Astrocyte (in vitro differentiated cells and primary cell): Measurements from ENCODE around the gene ZNF22. TPM values are rescaled to one million over a fixed set of nuclear protein-coding genes. Genes with fewer than 3 reads are reported as not detected.
A peak's percentile ranks its signal among the peaks of the same experiment; 100 is the strongest.

Experiments
- DNase-seq: peaks from one replicate; pipeline ENCODE4 v3.0.0-alpha.2; 2010; ENCODE audit warnings: low read depth
- FAIRE-seq: peaks from 2 replicates; lab custom pipeline; 2011; peaks lifted over from hg19 to GRCh38; lab: Jason Lieb, UNC
- H2AFZ ChIP-seq: 2 replicates; pipeline ENCODE4 v1.6.0; 2012; ENCODE audit warnings: low read depth, low read length, inconsistent platforms
- H3K27ac ChIP-seq: 2 replicates; pipeline ENCODE4 v1.5.1; 2011; ENCODE audit warnings: low read depth, low read length, inconsistent platforms
- H3K27me3 ChIP-seq: 2 replicates; pipeline ENCODE4 v1.6.0; 2011; ENCODE audit warnings: low read length, inconsistent platforms; ENCODE audit not compliant: insufficient read depth
- H3K36me3 ChIP-seq: 2 replicates; pipeline ENCODE4 v1.5.1; 2011; ENCODE audit warnings: low read length, inconsistent platforms; ENCODE audit not compliant: insufficient read depth
- H3K4me1 ChIP-seq: 2 replicates; pipeline ENCODE4 v1.5.1; 2011; ENCODE audit warnings: low read length, inconsistent platforms; ENCODE audit not compliant: insufficient read depth
- H3K4me2 ChIP-seq: 2 replicates; pipeline ENCODE4 v1.6.0; 2012; ENCODE audit warnings: low read length, inconsistent platforms
- H3K4me3 ChIP-seq: 2 replicates; pipeline ENCODE4 v1.5.1; 2011; ENCODE audit warnings: low read depth, mild to moderate bottlenecking, low read length, inconsistent platforms; ENCODE audit not compliant: insufficient read depth
- H3K79me2 ChIP-seq: 2 replicates; pipeline ENCODE4 v1.6.0; 2012; ENCODE audit warnings: mild to moderate bottlenecking, low read length, inconsistent platforms; ENCODE audit not compliant: insufficient read depth
- H3K9ac ChIP-seq: 2 replicates; pipeline ENCODE4 v1.6.0; 2012; ENCODE audit warnings: mild to moderate bottlenecking, low read length, inconsistent platforms
- H3K9me3 ChIP-seq: 2 replicates; pipeline ENCODE4 v1.5.1; 2012; ENCODE audit warnings: low read depth, mild to moderate bottlenecking, low read length, inconsistent platforms; ENCODE audit not compliant: insufficient read depth
- H4K20me1 ChIP-seq: 2 replicates; pipeline ENCODE4 v1.6.0; 2012; ENCODE audit warnings: low read length, inconsistent platforms; ENCODE audit not compliant: insufficient read depth
- H3K27ac Mint-ChIP-seq: one replicate; pipeline ENCODE4 v1.8.0; 2021; ENCODE audit warnings: mild to moderate bottlenecking, mixed read lengths; ENCODE audit not compliant: unreplicated experiment
- H3K27me3 Mint-ChIP-seq: one replicate; pipeline ENCODE4 v1.8.0; 2021; ENCODE audit warnings: low read depth, mixed read lengths; ENCODE audit not compliant: unreplicated experiment
- H3K36me3 Mint-ChIP-seq: one replicate; pipeline ENCODE4 v1.8.0; 2021; ENCODE audit warnings: low read depth, mixed read lengths; ENCODE audit not compliant: unreplicated experiment
- H3K4me1 Mint-ChIP-seq: one replicate; pipeline ENCODE4 v1.8.0; 2021; ENCODE audit warnings: low read depth, mixed read lengths; ENCODE audit not compliant: unreplicated experiment
- H3K4me3 Mint-ChIP-seq: one replicate; pipeline ENCODE4 v1.8.0; 2021; ENCODE audit warnings: mild to moderate bottlenecking, moderate library complexity, mixed read lengths; ENCODE audit not compliant: unreplicated experiment
- H3K9me3 Mint-ChIP-seq: one replicate; pipeline ENCODE4 v1.8.0; 2021; ENCODE audit warnings: mild to moderate bottlenecking, mixed read lengths; ENCODE audit not compliant: unreplicated experiment
- CTCF ChIP-seq: IDR thresholded peaks from 2 replicates; pipeline ENCODE4 v1.5.1; 2011; ENCODE audit warnings: low read depth, mild to moderate bottlenecking, inconsistent platforms, low read length, moderate library complexity; ENCODE audit not compliant: insufficient read depth
- EZH2 ChIP-seq: IDR thresholded peaks from 2 replicates; pipeline ENCODE4 v1.6.1; 2012; ENCODE audit warnings: mild to moderate bottlenecking, low read length, inconsistent platforms; ENCODE audit not compliant: insufficient read depth
- total RNA-seq: library from RNA; stranded (reverse); gene quantifications from 2 replicates; pipeline ENCODE4 v1.2.1, GENCODE V29; 2021

ZNF22 gene
- total RNA-seq, 1 donor from 2014 or later, result 12.0 TPM

GRCh38 chr10:44978213-44978569, 22.5 kb upstream of the ZNF22 start:
- Histone ChIP-seq H3K4me2 (peak overlapping the region; percentile 85), H3K36me3 (no peaks in the 10 kb centered on the region), H3K27me3 (no peaks in the 10 kb centered on the region), H2AFZ (no peak overlapping the region), H3K9me3 (no peaks in the 10 kb centered on the region), H3K27ac (peak overlapping the region; percentile 40), H3K4me3 (peak overlapping the region; percentile 51), H3K4me1 (peaks cover 72% of the 10 kb centered on the region), H4K20me1 (no peaks in the 10 kb centered on the region), H3K79me2 (no peaks in the 10 kb centered on the region), H3K9ac (peak overlapping the region; percentile 62)
- no peaks in the 10 kb centered on the region for H3K36me3 Mint-ChIP-seq
- peak overlapping the region; percentile 84 for H3K27ac Mint-ChIP-seq
- H3K4me1 Mint-ChIP-seq, result peaks cover 70% of the 10 kb centered on the region
- H3K27me3 Mint-ChIP-seq, result no peaks in the 10 kb centered on the region
- DNase-seq, result no peak
- FAIRE-seq, result no peak
- peaks cover 2% of the 10 kb centered on the region for H3K9me3 Mint-ChIP-seq
- peak overlapping the region; percentile 85 for H3K4me3 Mint-ChIP-seq
- TF ChIP-seq EZH2, result no peak
- TF ChIP-seq CTCF, result no peak

DNA sequence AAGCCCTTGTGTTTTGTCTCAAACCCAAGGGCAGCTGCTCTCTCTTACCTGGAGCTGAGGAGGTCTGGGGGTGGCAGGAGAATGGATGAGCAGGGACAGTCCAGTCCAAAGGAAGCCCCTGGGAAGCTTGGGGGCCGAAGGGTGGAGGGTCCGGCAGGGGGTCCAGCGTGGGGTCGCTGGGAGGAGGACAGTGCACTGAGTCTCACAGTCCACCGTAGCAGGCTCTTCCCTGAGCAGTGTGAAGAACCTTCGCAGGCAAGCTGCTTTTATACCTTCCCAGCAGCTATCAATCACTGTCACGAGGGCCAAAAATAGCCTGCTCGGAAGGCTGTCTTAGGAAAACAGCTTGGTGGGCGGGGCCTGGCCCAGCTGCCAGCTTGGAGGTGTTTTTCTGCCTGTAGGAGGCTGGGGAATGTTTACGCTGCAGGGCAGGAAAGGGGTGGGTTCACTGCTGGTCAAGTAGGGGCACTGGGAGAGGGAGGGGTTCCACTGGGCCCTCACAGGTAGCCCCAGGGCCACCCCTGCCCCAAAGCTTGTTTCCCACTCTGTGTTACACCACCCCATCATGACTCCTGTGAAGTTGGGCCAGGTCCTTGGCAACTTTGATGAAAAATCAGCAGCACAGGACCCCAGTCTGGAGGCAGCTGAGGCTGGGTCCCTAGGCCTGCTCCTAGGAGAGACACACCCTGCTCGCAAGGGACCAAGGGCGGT, 22.0 kb upstream of the ZNF22 start, which contains the start of gene DEPP1:
Gene DEPP1, minus strand, starts transcription at position 240 of the 711 bp plus-strand sequence. CDS start 779 bp downstream, outside the sequence.
- Histone ChIP-seq H3K27me3 (no peaks in the 10 kb centered on the region), H3K27ac (peak within 1 kb of the TSS; percentile 62), H3K4me2 (peak within 1 kb of the TSS; percentile 85), H3K36me3 (no peaks in the 10 kb centered on the region), H3K4me3 (peak within 1 kb of the TSS; percentile 51), H4K20me1 (no peaks in the 10 kb centered on the region), H3K9me3 (no peaks in the 10 kb centered on the region), H2AFZ (peak within 1 kb of the TSS; percentile 79), H3K4me1 (peaks cover 72% of the 10 kb centered on the region), H3K79me2 (no peaks in the 10 kb centered on the region), H3K9ac (peak within 1 kb of the TSS; percentile 62)
- peak within 1 kb of the TSS; percentile 85 for H3K4me3 Mint-ChIP-seq
- no peak for FAIRE-seq
- H3K36me3 Mint-ChIP-seq, result no peaks in the 10 kb centered on the region
- H3K27me3 Mint-ChIP-seq, result no peaks in the 10 kb centered on the region
- peak; percentile 88 for DNase-seq
- peak within 1 kb of the TSS; percentile 84 for H3K27ac Mint-ChIP-seq
- H3K4me1 Mint-ChIP-seq, result peaks cover 70% of the 10 kb centered on the region
- H3K9me3 Mint-ChIP-seq, result peaks cover 2% of the 10 kb centered on the region
- TF ChIP-seq EZH2 (no peak), CTCF (no peak)
